ENCODE data around the gene IL1RAPL2. TPM values are rescaled to one million over a fixed set of nuclear protein-coding genes. Genes with fewer than 3 reads are reported as not detected.
"Not testable (repeated sequence)": the region's sequence is repeated elsewhere in the genome, so short reads cannot be mapped to it uniquely, and the experiment has no call there.

Gene IL1RAPL2
- total RNA-seq, 1 experiment from 2014 or later: 1.6 TPM

DNA sequence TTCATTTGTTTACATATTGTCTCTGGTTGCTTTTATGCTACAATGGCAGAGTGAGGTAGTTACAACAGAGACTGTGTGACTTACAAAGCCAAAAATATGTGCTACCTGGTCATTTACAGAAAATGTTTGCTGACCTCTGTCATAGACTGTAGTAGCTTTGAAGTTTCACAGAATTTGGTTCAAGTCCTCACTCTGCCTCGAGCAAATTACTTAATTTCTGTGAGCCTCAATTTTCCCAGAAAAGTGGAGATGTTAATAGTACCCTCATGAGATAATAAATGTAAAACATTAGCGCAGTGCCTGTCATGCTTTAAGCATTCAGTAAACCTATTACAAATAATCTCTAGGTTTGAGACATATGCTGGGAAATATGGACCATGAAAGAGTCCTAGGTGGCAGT, 1237.9 kb downstream of the IL1RAPL2 start:
- Histone ChIP-seq H3K27ac (no peak overlapping the region), H2AFZ (no peak overlapping the region), H3K79me2 (ENCODE audit: low read depth) (no peaks in the 10 kb centered on the region), H3K9me2 (ENCODE audit: insufficient read depth) (no peaks in the 10 kb centered on the region), H3K4me1 (replicated peaks; ENCODE audit: insufficient read depth) (no peaks in the 10 kb centered on the region), H3F3A (ENCODE audit: insufficient read depth, low read depth) (no peaks in the 10 kb centered on the region), H4K20me1 (ENCODE audit: insufficient read depth) (no peaks in the 10 kb centered on the region), H3K9me3 (ENCODE audit: insufficient read depth, low read depth) (no peaks in the 10 kb centered on the region), H3K4me2 (no peak overlapping the region), H3K36me3 (ENCODE audit: low read depth) (no peaks in the 10 kb centered on the region), H3K27me3 (ENCODE audit: insufficient read depth, low read depth) (no peaks in the 10 kb centered on the region), H3K4me3 (no peak overlapping the region)
- BruUV-seq (replicated peaks): no TSS peak
- no peak for DNase-seq
- CTCF ChIA-PET: no interaction called here
- POLR2A ChIA-PET (ENCODE audit: unreplicated experiment): no interaction called here
- intact Hi-C loops (cut with micrococcal nuclease; ENCODE audit: unreplicated experiment): no loop called here
- TF ChIP-seq, protein P1, sequence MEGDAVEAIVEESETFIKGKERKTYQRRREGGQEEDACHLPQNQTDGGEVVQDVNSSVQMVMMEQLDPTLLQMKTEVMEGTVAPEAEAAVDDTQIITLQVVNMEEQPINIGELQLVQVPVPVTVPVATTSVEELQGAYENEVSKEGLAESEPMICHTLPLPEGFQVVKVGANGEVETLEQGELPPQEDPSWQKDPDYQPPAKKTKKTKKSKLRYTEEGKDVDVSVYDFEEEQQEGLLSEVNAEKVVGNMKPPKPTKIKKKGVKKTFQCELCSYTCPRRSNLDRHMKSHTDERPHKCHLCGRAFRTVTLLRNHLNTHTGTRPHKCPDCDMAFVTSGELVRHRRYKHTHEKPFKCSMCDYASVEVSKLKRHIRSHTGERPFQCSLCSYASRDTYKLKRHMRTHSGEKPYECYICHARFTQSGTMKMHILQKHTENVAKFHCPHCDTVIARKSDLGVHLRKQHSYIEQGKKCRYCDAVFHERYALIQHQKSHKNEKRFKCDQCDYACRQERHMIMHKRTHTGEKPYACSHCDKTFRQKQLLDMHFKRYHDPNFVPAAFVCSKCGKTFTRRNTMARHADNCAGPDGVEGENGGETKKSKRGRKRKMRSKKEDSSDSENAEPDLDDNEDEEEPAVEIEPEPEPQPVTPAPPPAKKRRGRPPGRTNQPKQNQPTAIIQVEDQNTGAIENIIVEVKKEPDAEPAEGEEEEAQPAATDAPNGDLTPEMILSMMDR (conservative IDR thresholded peaks at IDR 0.05): no peak
- TF ChIP-seq EZH2 (IDR thresholded peaks at IDR 0.05; ENCODE audit: low read depth): no peak

DNA sequence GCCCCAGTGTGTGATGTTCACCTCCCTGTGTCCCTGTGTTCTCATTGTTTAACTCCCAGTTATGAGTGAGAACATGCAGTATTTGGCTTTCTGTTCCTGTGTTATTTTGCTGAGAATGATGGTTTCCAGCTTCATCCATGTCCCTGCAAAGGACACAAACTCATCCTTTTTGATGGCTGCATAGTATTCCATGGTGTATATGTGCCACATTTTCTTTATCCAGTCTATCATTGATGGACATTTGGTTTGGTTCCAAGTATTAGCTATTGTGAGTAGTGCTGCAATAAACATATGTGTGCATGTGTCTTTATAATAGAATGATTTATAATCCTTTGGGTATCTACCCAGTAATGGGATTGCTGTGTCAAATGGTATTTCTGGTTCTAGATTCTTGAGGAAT, 1239.7 kb downstream of the IL1RAPL2 start:
- H3K4me1 ChIP-seq (replicated peaks; ENCODE audit: insufficient read depth); DNase-seq; POLR2A ChIA-PET (ENCODE audit: unreplicated experiment); H3K9me2 ChIP-seq (ENCODE audit: insufficient read depth); H3K27me3 ChIP-seq (ENCODE audit: insufficient read depth, low read depth); H3K9me3 ChIP-seq (ENCODE audit: insufficient read depth, low read depth); H3K36me3 ChIP-seq (ENCODE audit: low read depth); CTCF ChIA-PET; H3K27ac ChIP-seq; H3K4me3 ChIP-seq; BruUV-seq (replicated peaks); H4K20me1 ChIP-seq (ENCODE audit: insufficient read depth); H3K79me2 ChIP-seq (ENCODE audit: low read depth); H2AFZ ChIP-seq; H3K4me2 ChIP-seq; H3F3A ChIP-seq (ENCODE audit: insufficient read depth, low read depth); intact Hi-C loops (cut with micrococcal nuclease; ENCODE audit: unreplicated experiment): not testable (repeated sequence)

DNA sequence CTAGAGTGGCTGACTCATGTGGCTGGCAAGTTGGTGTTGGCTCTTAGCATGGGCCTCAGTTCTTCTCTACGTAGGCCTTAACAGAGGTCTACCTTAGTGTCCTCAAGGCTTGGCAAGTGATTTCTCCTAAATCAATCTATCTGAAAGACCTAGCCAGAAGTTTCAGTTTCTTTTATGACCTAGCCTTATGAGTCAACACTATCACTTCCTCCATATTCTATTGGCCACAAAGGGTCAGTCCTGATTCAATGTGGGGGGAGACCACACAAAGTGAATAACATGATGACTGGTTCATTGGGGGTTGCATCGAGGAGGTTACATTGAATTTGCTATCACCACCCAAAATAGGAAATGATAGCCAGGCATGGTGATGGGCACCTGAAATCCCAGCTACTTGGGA, 1250.5 kb downstream of the IL1RAPL2 start:
- H3K79me2 ChIP-seq (ENCODE audit: low read depth): no peaks in the 10 kb centered on the region
- H3K4me3 ChIP-seq: no peak overlapping the region
- no peak overlapping the region for H2AFZ ChIP-seq
- no peaks in the 10 kb centered on the region for H3K27me3 ChIP-seq (ENCODE audit: insufficient read depth, low read depth)
- no peaks in the 10 kb centered on the region for H3K9me3 ChIP-seq (ENCODE audit: insufficient read depth, low read depth)
- intact Hi-C loops (cut with micrococcal nuclease; ENCODE audit: unreplicated experiment): no loop called here
- H3K9me2 ChIP-seq (ENCODE audit: insufficient read depth): no peaks in the 10 kb centered on the region
- no peak for DNase-seq
- no peaks in the 10 kb centered on the region for H3K4me1 ChIP-seq (replicated peaks; ENCODE audit: insufficient read depth)
- TF ChIP-seq EZH2 (IDR thresholded peaks at IDR 0.05; ENCODE audit: low read depth): no peak
- TF ChIP-seq, protein P1 (conservative IDR thresholded peaks at IDR 0.05): no peak
- no peak overlapping the region for H3K4me2 ChIP-seq
- ChIA-PET POLR2A (ENCODE audit: unreplicated experiment) (no interaction called here), CTCF (no interaction called here)
- BruUV-seq (replicated peaks): no TSS peak
- no peaks in the 10 kb centered on the region for H4K20me1 ChIP-seq (ENCODE audit: insufficient read depth)
- H3K27ac ChIP-seq: no peak overlapping the region
- no peaks in the 10 kb centered on the region for H3K36me3 ChIP-seq (ENCODE audit: low read depth)
- H3F3A ChIP-seq (ENCODE audit: insufficient read depth, low read depth): no peaks in the 10 kb centered on the region

Data from PC-9 (cell line).